Kasumi-1 (cell line): ENCODE data around the gene TRIM47.

Experiments
- DNase-seq, 2 experiments: peaks; one replicate each; lab custom pipeline; 2025; lab: John Stamatoyannopoulos, UW

The TRIM47 gene

DNA sequence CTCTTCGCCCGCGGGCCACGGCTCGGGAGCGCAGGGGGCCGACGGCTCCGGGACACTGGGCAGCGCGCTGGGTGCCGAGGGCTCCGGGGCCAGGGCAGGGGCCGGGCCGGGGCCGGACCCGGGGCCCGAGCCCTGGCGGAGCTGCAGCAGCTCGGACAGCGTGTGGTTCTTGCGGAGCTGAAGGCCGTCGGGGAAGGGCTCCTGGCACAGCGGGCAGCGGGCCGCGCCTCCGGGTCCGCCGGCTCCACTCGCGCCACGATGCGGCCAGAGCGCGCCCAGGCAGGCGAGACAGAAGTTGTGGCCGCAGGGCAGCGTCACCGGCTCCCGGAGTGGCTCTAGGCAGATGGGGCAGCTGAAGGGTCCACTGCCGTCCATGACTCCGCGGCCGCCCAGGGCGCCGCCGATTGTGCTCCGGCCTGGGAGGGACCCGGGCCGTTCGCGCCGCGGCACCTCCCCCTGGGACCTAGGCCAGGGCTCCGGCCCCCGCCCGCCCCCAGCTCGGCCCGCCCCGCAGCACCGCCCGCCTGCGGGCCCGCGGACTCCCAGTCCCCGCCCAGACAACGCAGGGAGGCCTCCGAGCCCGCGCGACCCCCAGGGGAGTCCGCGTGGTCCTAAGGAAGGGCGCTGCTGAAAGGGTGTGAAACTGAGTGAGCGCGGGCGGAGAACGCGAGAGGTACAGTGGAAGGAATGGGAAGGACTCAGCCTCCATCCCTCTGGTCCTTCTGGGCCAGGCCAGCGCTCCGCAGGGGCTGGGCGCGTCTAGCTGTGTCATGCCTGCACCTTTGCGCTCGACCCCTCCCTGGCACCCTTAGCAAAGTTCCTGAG, at the start of gene TRIM47:
TRIM47 (minus strand) TSS at position 408 of the 825 bp plus-strand sequence; CDS start at position 375, 33 bp downstream.
- peak; percentile 46 to 61 for DNase-seq

GRCh38 chr17:75927286-75927922, 49.0 kb upstream of the TRIM47 start:
- peak; percentile 28 to 45 for DNase-seq

DNA sequence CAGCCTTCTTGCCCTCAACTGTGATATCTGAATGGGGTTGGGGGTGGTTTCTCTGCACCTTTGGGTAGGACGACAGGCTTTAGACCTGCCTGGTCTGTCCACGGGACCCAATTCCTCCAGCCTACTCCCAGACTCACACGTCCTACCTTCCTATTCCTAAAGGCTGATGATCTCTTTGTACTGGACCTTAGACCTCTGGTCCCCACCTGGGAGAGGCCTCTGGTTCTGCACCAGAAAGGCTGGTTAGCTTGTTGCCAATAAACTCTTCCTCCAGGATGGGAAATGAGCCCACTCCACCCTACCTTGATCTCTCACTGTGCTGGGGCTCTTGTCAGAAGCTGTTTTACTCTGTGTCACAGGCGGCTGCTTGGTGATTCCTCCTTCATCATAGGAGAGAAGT, 48.1 kb upstream of the TRIM47 start:
- DNase-seq, result no peak

GRCh38 chr17:75925912-75926311, 47.5 kb upstream of the TRIM47 start:
- DNase-seq, result no peak

- no peak for DNase-seq
Observed at GRCh38 chr17:75925103-75925502, 46.7 kb upstream of the TRIM47 start.

- DNase-seq, result no peak
Observed at GRCh38 chr17:75922963-75923874, 44.8 kb upstream of the TRIM47 start.

GRCh38 chr17:75922173-75922961, 44.0 kb upstream of the TRIM47 start:
- no peak for DNase-seq

DNA sequence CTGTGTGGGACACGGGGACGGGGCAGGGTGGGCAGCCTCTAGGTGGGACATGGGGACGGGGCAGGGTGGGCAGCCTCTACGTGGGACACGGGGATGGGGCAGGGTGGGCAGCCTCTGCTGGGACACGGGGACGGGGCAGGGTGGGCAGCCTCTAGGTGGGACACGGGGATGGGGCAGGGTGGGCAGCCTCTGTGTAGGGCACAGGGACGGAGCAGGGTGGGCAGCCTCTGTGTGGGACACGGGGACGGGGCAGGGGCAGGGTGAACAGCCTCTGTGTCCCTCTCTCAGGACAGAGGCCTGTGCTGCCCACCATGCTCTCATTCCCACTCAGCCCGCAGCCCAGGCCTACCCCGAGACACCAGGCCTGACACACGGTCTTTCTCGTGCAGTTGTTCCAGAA, 43.2 kb upstream of the TRIM47 start:
- no peak for DNase-seq

DNA sequence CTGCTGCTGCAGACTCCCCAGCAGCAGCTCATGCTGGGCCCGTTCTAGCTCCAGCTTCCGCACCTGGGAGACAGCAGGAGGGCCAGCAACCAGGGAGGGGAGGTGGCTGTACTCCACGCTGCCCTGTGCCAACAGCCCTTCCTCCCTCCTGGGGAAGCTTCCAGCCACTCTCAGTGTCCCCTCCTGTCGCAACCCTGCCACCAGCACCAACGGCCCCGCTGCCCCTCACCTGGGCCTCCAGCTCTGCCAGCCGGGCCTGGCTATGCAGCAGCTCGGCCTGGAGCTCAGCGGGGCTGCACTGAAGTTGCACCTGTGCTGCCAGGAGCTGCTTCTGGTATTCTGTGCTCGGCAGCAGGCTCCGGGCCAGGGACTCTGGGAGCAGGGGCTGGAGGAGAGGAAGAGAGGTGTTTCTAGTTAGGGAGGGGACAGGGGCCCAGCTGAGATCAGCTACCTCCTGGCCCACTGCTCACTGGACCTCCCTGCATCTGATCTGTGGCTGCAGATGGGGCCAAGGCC, 41.7 kb upstream of the TRIM47 start:
- DNase-seq, result no peak

DNA sequence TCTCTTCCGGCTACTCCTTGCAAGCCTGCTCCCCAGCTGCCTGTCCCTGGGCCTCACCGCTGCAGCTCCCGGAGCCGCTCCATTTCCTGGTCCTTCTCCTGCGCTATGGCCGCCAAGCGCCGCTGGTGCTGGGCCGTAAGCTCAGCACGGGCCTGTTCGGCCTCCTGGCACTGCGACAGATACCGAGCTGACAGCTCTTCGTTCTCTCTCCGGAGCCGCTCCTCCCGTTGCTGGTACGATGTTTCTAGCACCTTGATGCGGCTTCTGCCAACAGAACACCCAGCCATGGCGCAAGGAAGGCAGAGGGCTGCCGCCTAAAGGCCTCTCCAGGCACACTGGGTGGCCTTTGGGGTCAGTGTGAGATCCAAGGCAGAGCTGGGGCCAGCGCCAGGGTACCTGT, 41.2 kb upstream of the TRIM47 start:
- no peak for DNase-seq

DNA sequence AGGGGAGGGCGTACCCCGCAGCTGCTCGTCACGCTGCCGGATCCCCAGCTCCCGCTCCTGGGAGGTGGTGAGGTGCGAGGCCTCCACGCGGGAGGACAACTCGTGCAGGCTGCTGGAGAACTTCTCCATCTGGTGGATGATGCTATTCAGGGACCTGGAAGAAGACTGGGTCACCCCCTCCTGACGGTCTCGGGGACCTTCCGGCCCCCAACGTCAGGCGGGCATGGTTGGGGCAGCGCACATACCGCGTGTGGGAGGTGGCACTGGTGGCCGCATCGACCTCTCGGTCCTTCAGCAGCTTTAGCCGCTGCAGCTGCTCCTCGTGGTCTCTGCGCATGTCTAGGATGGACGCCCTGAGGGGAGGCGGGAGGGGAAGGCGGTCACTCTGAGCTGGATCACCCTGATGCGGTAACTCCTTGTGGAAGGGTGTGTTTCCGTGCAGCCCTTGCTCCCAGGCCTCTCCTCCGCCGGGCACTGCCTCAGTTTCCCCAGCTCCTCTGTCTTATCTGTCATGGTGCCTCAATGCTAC, 39.6 kb upstream of the TRIM47 start:
- no peak for DNase-seq

GRCh38 chr17:75917141-75917916, 38.9 kb upstream of the TRIM47 start:
- DNase-seq, result no peak

GRCh38 chr17:75915268-75915667, 36.9 kb upstream of the TRIM47 start:
- DNase-seq, result no peak

GRCh38 chr17:75914643-75915267, 36.4 kb upstream of the TRIM47 start:
- no peak for DNase-seq

DNA sequence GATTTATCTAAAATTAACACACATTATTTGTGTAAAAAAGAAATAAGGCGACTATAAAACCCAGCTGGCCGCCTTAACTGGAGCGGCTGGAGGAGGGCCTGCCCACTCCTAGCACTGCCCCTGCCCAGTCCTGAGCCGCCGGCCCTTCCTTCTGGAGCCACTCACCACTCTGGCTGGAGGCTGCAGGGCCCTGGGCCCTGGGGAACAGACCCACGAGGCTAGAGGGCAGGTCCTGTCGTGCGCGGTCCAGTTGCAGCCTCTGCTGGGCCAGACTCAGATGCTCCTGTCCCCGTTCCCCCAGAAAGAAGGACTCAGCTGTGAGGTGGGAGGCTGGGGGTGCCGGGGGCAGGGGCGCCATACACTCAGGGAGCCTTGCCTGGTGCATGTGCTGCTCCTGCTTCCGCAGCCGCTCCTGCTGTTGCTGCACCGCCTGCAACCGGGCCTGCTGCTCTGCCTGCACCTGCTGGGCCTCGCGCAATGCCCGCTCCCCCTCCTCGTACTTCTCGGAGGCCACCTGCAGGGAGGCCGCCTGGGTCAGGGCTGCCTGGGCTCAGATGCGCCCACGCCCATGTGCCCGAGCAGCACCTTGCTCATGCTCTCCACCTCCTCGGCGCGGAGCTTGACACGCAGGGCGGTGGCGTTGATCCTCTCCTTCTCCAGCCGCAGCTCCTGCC, 35.3 kb upstream of the TRIM47 start:
- no peak for DNase-seq

GRCh38 chr17:75910699-75911098, 32.3 kb upstream of the TRIM47 start:
- DNase-seq, result no peak

DNA sequence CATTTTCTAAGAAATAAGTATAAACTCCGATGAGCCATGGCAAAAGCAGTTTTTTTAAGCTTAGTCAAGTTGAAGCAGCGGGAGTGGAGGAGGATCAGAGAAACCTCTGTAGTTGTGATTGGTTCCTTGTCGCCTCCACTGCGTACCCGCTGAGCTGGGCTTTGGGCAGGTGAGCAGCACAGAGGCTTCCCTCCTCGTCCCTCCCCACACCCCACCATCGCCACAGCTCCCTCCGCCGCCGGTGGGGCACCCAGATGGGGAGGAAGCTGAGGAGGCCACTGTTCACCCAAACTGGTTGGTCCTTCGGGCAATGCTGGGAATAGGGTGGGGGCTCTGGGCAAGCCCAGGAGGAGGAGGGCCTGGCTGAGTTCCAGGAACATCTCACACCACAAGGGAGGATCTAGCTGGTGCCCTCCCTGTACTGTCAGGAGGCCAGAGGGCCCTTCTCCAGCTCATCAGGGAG, 31.5 kb upstream of the TRIM47 start:
- DNase-seq, result no peak

GRCh38 chr17:75909051-75909811, 30.9 kb upstream of the TRIM47 start:
- no peak for DNase-seq
